SK-N-SH (cell line): ENCODE data around the gene SKI. TPM values are rescaled to one million over a fixed set of nuclear protein-coding genes. Genes with fewer than 3 reads are reported as not detected.
A peak's percentile ranks its signal among the peaks of the same experiment; 100 is the strongest.

ENCODE experiments used
- CTCF ChIA-PET: fragments of 300-600, 350-600 bp; formaldehyde crosslinking; extraction: SDS; loops from one replicate; lab custom pipeline; 2021; lab: Yijun Ruan, JAX
- POLR2A ChIA-PET: fragments of 350-600 bp; sonication (Branson Sonifier 250); formaldehyde crosslinking; extraction: SDS; loops from one replicate; lab custom pipeline; 2020; ENCODE audit warnings: antibody characterized with exemption, inconsistent platforms; lab: Yijun Ruan, JAX
- DNase-seq: peaks from one replicate; pipeline ENCODE4 v3.0.0; 2012
- H2AFZ ChIP-seq: fragments of 200-600 bp; sonication (generic); 2 replicates; pipeline ENCODE4 v1.8.1; 2016; ENCODE audit warnings: antibody characterized with exemption, mild to moderate bottlenecking, low read depth
- H3F3A ChIP-seq: fragments of 200-600 bp; sonication (generic); replicated peaks from 2 replicates; pipeline ENCODE3; 2016; ENCODE audit warnings: antibody characterized with exemption, mild to moderate bottlenecking; ENCODE audit not compliant: insufficient read depth
- H3K27ac ChIP-seq, 2 experiments: fragments of 200-500 bp in 1 of 2; fragments of 200-600 bp in 1 of 2; sonication (Bioruptor generic) in 1 of 2; sonication (generic), shearing (Covaris generic) in 1 of 2; 2 replicates each; pipeline versions ENCODE4 v1.5.1 to v1.6.1; 2014 to 2016; ENCODE audit warnings: low read depth in 2 of 2, inconsistent platforms in 1 of 2, low read length in 1 of 2, mild to moderate bottlenecking in 1 of 2, mixed read lengths in 1 of 2
- H3K27me3 ChIP-seq: fragments of 200-600 bp; sonication (generic), shearing (Covaris generic); 2 replicates; pipeline ENCODE4 v1.6.1; 2016; ENCODE audit warnings: mixed run types; ENCODE audit not compliant: insufficient read depth
- H3K36me3 ChIP-seq, 2 experiments: fragments of 200-500 bp in 1 of 2; fragments of 200-600 bp in 1 of 2; sonication (Bioruptor generic) in 1 of 2; sonication (generic) in 1 of 2; replicated peaks in 1 of 2; 2 replicates each; pipeline versions ENCODE3 to v1.5.1; 2014 to 2016; ENCODE audit warnings: low read length in 1 of 2, mild to moderate bottlenecking in 1 of 2; ENCODE audit not compliant: insufficient read depth in 2 of 2, control insufficient read depth in 1 of 2
- H3K4me1 ChIP-seq, 2 experiments: fragments of 200-500 bp in 1 of 2; fragments of 200-600 bp in 1 of 2; sonication (Bioruptor generic) in 1 of 2; sonication (generic), shearing (Covaris generic) in 1 of 2; 2 replicates each; pipeline versions ENCODE4 v1.5.1 to v1.6.1; 2014 to 2016; ENCODE audit warnings: low read depth in 1 of 2, low read length in 1 of 2, mixed run types in 1 of 2; ENCODE audit not compliant: insufficient read depth in 2 of 2, control insufficient read depth in 1 of 2
- H3K4me2 ChIP-seq: fragments of 200-600 bp; sonication (generic), shearing (Covaris generic); 2 replicates; pipeline ENCODE4 v1.6.1; 2017; ENCODE audit warnings: mixed run types
- H3K4me3 ChIP-seq, 2 experiments: fragments of 200-500 bp in 1 of 2; fragments of 200-600 bp in 1 of 2; sonication (Bioruptor generic) in 1 of 2; sonication (generic), shearing (Covaris generic) in 1 of 2; 2 replicates each; pipeline versions ENCODE4 v1.5.1 to v1.8.1; 2014 to 2016; ENCODE audit warnings: low read depth in 2 of 2, inconsistent platforms in 1 of 2, low read length in 1 of 2, mild to moderate bottlenecking in 1 of 2, mixed read lengths in 1 of 2, moderate library complexity in 1 of 2
- H3K79me2 ChIP-seq: fragments of 200-600 bp; sonication (generic); 2 replicates; pipeline ENCODE4 v1.8.1; 2017; ENCODE audit warnings: mild to moderate bottlenecking; ENCODE audit not compliant: insufficient read depth
- H3K9ac ChIP-seq: fragments of 200-600 bp; sonication (generic); 2 replicates; pipeline ENCODE4 v1.6.1; 2017; ENCODE audit warnings: mixed run types
- H3K9me2 ChIP-seq: fragments of 200-600 bp; sonication (generic); 2 replicates; pipeline ENCODE4 v1.6.1; 2017; ENCODE audit warnings: mixed run types
- H3K9me3 ChIP-seq: fragments of 200-600 bp; sonication (generic); 2 replicates; pipeline ENCODE4 v1.6.1; 2017; ENCODE audit warnings: mixed run types, mild to moderate bottlenecking, moderate library complexity
- H4K20me1 ChIP-seq: fragments of 200-600 bp; sonication (generic); 2 replicates; pipeline ENCODE4 v1.6.1; 2017; ENCODE audit warnings: mild to moderate bottlenecking, mixed run types; ENCODE audit not compliant: insufficient read depth
- CHD2 ChIP-seq: fragments of 150-350 bp; IDR thresholded peaks from 2 replicates; pipeline ENCODE4 v1.6.1; 2018; ENCODE audit warnings: low read length; ENCODE audit not compliant: partially characterized antibody
- EP300 ChIP-seq, 2 experiments: IDR thresholded peaks; 2 replicates each; pipeline versions ENCODE4 v1.4.0 to v1.6.1; 2012; ENCODE audit warnings: borderline replicate concordance in 1 of 2, low read depth in 1 of 2, low read length in 1 of 2
- FOXM1 ChIP-seq: IDR thresholded peaks from 2 replicates; pipeline ENCODE4 v1.4.0; 2012; ENCODE audit warnings: low read depth, mild to moderate bottlenecking
- GATA2 ChIP-seq: sonication (generic); formaldehyde crosslinking; IDR thresholded peaks from 2 replicates; pipeline ENCODE4 v1.5.0; 2020; ENCODE audit warnings: mild to moderate bottlenecking, missing genetic modification reagents
- JUND ChIP-seq: IDR thresholded peaks from 2 replicates; pipeline ENCODE4 v1.4.0; 2012
- MXI1 ChIP-seq: IDR thresholded peaks from 2 replicates; pipeline ENCODE4 v1.6.1; 2012; ENCODE audit warnings: mild to moderate bottlenecking, low read depth, low read length, improper control_type of control experiment
- NFIC ChIP-seq: IDR thresholded peaks from 2 replicates; pipeline ENCODE4 v1.4.0; 2012; ENCODE audit warnings: borderline replicate concordance
- NRF1 ChIP-seq: IDR thresholded peaks from 2 replicates; pipeline ENCODE4 v1.6.1; 2012; ENCODE audit warnings: low read depth, mild to moderate bottlenecking, low read length
- POLR2AphosphoS5 ChIP-seq: IDR thresholded peaks from 2 replicates; pipeline ENCODE4 v1.6.1; 2012; ENCODE audit warnings: low read depth, low read length
- RAD21 ChIP-seq: IDR thresholded peaks from 2 replicates; pipeline ENCODE4 v1.6.1; 2012; ENCODE audit warnings: mild to moderate bottlenecking, low read length
- REST ChIP-seq: IDR thresholded peaks from 2 replicates; pipeline ENCODE4 v1.6.1; 2012; ENCODE audit warnings: mild to moderate bottlenecking, low read depth, low read length, moderate library complexity
- RFX5 ChIP-seq: IDR thresholded peaks from 2 replicates; pipeline ENCODE4 v1.6.1; 2012; ENCODE audit warnings: mild to moderate bottlenecking, improper control_type of control experiment, low read length
- RXRA ChIP-seq: IDR thresholded peaks from 2 replicates; pipeline ENCODE4 v1.4.0; 2012; ENCODE audit warnings: low read depth, mild to moderate bottlenecking, borderline replicate concordance
- TCF12 ChIP-seq: IDR thresholded peaks from 2 replicates; pipeline ENCODE4 v1.4.0; 2012
- TEAD4 ChIP-seq: IDR thresholded peaks from 2 replicates; pipeline ENCODE4 v1.4.0; 2012; ENCODE audit warnings: mild to moderate bottlenecking, borderline replicate concordance; ENCODE audit not compliant: insufficient read depth
- ZBTB33 ChIP-seq: IDR thresholded peaks from 2 replicates; pipeline ENCODE4 v1.4.0; 2012; ENCODE audit warnings: low read depth, borderline replicate concordance
- WGBS: methylation state at CpG from one replicate; pipeline ENCODE4 v1.1.6; 2017; ENCODE audit warnings: low lambda C conversion rate; 5-methylcytosine and 5-hydroxymethylcytosine counted together
- polyA plus RNA-seq, 3 experiments: library from polyadenylated mRNA; depleted of rRNA; stranded (reverse); fragments of >200 nt; gene quantifications; 2 replicates each; pipeline ENCODE4 v1.2.3, GENCODE V29; 2012
- TF ChIP-seq, protein P1 (sequence below): IDR thresholded peaks from 2 replicates; pipeline ENCODE4 v1.4.0; 2012; ENCODE audit warnings: low read depth
- TF ChIP-seq, protein P2 (sequence below): fragments of 200-600 bp; sonication (generic); IDR thresholded peaks from 2 replicates; pipeline ENCODE4 v1.6.1; 2017; ENCODE audit warnings: antibody characterized with exemption, mild to moderate bottlenecking, moderate library complexity

The SKI gene
- polyA plus RNA-seq, 1 of the 3 experiments (the other 2 are of a cell fraction) = 7.2 TPM

- no peaks in the 10 kb centered on the region for H3K36me3 ChIP-seq
- no peaks in the 10 kb centered on the region for H3F3A ChIP-seq
- peaks cover 0 to 53% of the 10 kb centered on the region in 2 experiments; a peak in 1 of 4 replicates for H3K4me1 ChIP-seq
- H3K27ac ChIP-seq = peak overlapping the region in 1 of 2 experiments; percentile 69; a peak in 1 of 4 replicates
- no peaks in the 10 kb centered on the region for H3K79me2 ChIP-seq
- POLR2A ChIA-PET = interaction anchor here (1.0 to 2.8 kb wide), 5 partner anchors 18 to 120 kb away, joined by 3 to 8 read pairs (median 3); no protein-coding TSS in a partner anchor
- no peaks in the 10 kb centered on the region for H3K27me3 ChIP-seq
- no peak overlapping the region for H3K4me2 ChIP-seq
- 87% methylated on average over 8 of the region's 21 CpGs for WGBS
- peak; percentile 67 for DNase-seq
- no peak overlapping the region; a peak in 2 of 4 replicates for H3K4me3 ChIP-seq
- no peaks in the 10 kb centered on the region for H4K20me1 ChIP-seq
- TF ChIP-seq RAD21 (no peak), FOXM1 (no peak), NRF1 (no peak), JUND (no peak), GATA2 (CRISPR knock-in tag) (no peak), RXRA (no peak), TEAD4 (no peak), TCF12 (no peak), POLR2AphosphoS5 (no peak)
- TF ChIP-seq, protein P1, sequence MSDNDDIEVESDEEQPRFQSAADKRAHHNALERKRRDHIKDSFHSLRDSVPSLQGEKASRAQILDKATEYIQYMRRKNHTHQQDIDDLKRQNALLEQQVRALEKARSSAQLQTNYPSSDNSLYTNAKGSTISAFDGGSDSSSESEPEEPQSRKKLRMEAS = no peak
- H3K9me3 ChIP-seq = no peaks in the 10 kb centered on the region
- H3K9ac ChIP-seq = no peak overlapping the region
- no peak overlapping the region; the same call in 1 of the 2 replicates for H2AFZ ChIP-seq
- no peaks in the 10 kb centered on the region for H3K9me2 ChIP-seq
- CTCF ChIA-PET = interaction anchor here (0.6 to 5.4 kb wide), 26 partner anchors 8 to 1479 kb away, joined by 3 to 34 read pairs (median 5); partner anchors contain the start of genes FAAP20 and SKI
Measured at GRCh38 chr1:2315674-2316450, 87.7 kb downstream of the SKI start.

DNA sequence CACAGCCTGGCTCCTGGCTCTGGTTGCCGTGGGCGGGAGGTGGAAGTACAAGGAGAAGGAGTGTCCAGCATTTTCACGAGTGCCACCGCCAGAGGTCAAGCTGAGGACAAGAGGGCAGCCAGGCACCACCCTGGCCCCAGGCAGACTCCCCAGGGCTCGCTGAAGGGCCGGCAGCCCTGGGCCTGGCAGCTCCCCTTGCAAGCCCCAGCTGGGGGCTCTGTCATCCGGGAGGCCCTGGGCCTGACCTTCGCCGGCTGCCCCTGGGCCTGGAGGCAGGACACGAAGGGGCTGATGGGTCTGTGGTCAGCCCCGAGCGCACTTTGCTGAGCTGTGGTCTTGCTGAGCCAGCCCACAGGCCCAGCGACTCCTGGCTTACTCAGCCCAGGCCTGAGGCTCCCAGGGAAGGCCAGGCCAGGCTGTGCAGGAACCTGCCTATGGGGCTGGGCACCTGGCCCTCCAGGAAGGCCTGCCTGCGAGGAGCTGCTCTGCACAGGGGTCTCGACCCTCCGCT, 88.4 kb downstream of the SKI start:
- Histone ChIP-seq H3K27ac (peak overlapping the region in 1 of 2 experiments; percentile 69; a peak in 1 of 4 replicates), H3K9ac (no peak overlapping the region), H3K4me3 (no peak overlapping the region), H3K9me3 (no peaks in the 10 kb centered on the region), H2AFZ (no peak overlapping the region), H3K27me3 (no peaks in the 10 kb centered on the region), H3K9me2 (no peaks in the 10 kb centered on the region), H3F3A (no peaks in the 10 kb centered on the region), H3K36me3 (no peaks in the 10 kb centered on the region), H4K20me1 (no peaks in the 10 kb centered on the region), H3K79me2 (no peaks in the 10 kb centered on the region), H3K4me2 (no peak overlapping the region), H3K4me1 (peaks cover 0 to 59% of the 10 kb centered on the region in 2 experiments; a peak in 1 of 4 replicates)
- CTCF ChIA-PET = interaction anchor here (0.9 to 5.4 kb wide), 11 partner anchors 9 to 142 kb away, joined by 3 to 34 read pairs (median 6); partner anchors contain the start of gene FAAP20
- POLR2A ChIA-PET = interaction anchor here (1.0 to 2.8 kb wide), 3 partner anchors 17 to 89 kb away, joined by 3 to 8 read pairs (median 3); no protein-coding TSS in a partner anchor
- WGBS = no CpG with 5 or more reads among the region's 16 CpGs
- no peak for DNase-seq
- TF ChIP-seq CHD2 = no peak
- no peak for TF ChIP-seq EP300 (IDR thresholded peaks at IDR 0.05; ENCODE audit: borderline replicate concordance in 1 of 2, low read depth in 1 of 2, low read length in 1 of 2)
- TF ChIP-seq FOXM1 = no peak
- TF ChIP-seq, protein P2, sequence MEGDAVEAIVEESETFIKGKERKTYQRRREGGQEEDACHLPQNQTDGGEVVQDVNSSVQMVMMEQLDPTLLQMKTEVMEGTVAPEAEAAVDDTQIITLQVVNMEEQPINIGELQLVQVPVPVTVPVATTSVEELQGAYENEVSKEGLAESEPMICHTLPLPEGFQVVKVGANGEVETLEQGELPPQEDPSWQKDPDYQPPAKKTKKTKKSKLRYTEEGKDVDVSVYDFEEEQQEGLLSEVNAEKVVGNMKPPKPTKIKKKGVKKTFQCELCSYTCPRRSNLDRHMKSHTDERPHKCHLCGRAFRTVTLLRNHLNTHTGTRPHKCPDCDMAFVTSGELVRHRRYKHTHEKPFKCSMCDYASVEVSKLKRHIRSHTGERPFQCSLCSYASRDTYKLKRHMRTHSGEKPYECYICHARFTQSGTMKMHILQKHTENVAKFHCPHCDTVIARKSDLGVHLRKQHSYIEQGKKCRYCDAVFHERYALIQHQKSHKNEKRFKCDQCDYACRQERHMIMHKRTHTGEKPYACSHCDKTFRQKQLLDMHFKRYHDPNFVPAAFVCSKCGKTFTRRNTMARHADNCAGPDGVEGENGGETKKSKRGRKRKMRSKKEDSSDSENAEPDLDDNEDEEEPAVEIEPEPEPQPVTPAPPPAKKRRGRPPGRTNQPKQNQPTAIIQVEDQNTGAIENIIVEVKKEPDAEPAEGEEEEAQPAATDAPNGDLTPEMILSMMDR = no peak
- TF ChIP-seq REST = no peak
- no peak for TF ChIP-seq RFX5
- no peak for TF ChIP-seq MXI1
- TF ChIP-seq NFIC = no peak
- TF ChIP-seq ZBTB33 = no peak
- TF ChIP-seq GATA2 (CRISPR knock-in tag) = no peak
